SKM-1 (cell line): Measurements from ENCODE around the gene SEC61A1.

ENCODE experiments used
- DNase-seq: peaks from one replicate; lab custom pipeline; 2025; ENCODE audit not compliant: unreplicated experiment; lab: John Stamatoyannopoulos, UW

Gene SEC61A1

GRCh38 chr3:128056258-128056657 is 4.0 kb downstream of the SEC61A1 start:
- no peak for DNase-seq

GRCh38 chr3:128060473-128061381 is 8.5 kb downstream of the SEC61A1 start:
- no peak for DNase-seq

GRCh38 chr3:128062033-128062745 is 10.0 kb downstream of the SEC61A1 start:
- DNase-seq, result no peak

GRCh38 chr3:128063865-128064264 is 11.6 kb downstream of the SEC61A1 start:
- no peak for DNase-seq

GRCh38 chr3:128064962-128065361 is 12.7 kb downstream of the SEC61A1 start:
- DNase-seq, result no peak

GRCh38 chr3:128066114-128066513 is 13.9 kb downstream of the SEC61A1 start:
- no peak for DNase-seq

GRCh38 chr3:128066676-128067075 is 14.4 kb downstream of the SEC61A1 start:
- no peak for DNase-seq

- no peak for DNase-seq
Measured at GRCh38 chr3:128067489-128067888, 15.3 kb downstream of the SEC61A1 start.

- DNase-seq, result peak; percentile 17
Measured at GRCh38 chr3:128068156-128068620, 16.0 kb downstream of the SEC61A1 start.

GRCh38 chr3:128069271-128069670 is 17.0 kb downstream of the SEC61A1 start:
- DNase-seq, result no peak

GRCh38 chr3:128070898-128071591 is 18.8 kb downstream of the SEC61A1 start:
- no peak for DNase-seq

- DNase-seq, result no peak
Measured at GRCh38 chr3:128071771-128072453, 19.7 kb downstream of the SEC61A1 start.

GRCh38 chr3:128072454-128073184 is 20.4 kb downstream of the SEC61A1 start:
- DNase-seq, result no peak

GRCh38 chr3:128073185-128073725 is 21.0 kb downstream of the SEC61A1 start:
- no peak for DNase-seq

- DNase-seq, result no peak
Measured at GRCh38 chr3:128073807-128074206, 21.6 kb downstream of the SEC61A1 start.

- no peak for DNase-seq
Measured at GRCh38 chr3:128074851-128075521, 22.7 kb downstream of the SEC61A1 start.

- no peak for DNase-seq
Measured at GRCh38 chr3:128075522-128076482, 23.6 kb downstream of the SEC61A1 start.

- DNase-seq, result no peak
Measured at GRCh38 chr3:128076483-128077201, 24.4 kb downstream of the SEC61A1 start.
